KOPT-K1 (cell line): ENCODE measurements around the gene WASF2.
"Not testable (repeated sequence)": the region's sequence is repeated elsewhere in the genome, so short reads cannot be mapped to it uniquely, and the experiment has no call there.

Source experiments
- H3K27ac ChIP-seq: fragments of 200-600 bp; sonication (generic); 2 replicates; pipeline ENCODE4 v1.5.1; 2016; ENCODE audit warnings: antibody characterized with exemption, mild to moderate bottlenecking, low read depth, low read length; ENCODE audit not compliant: poor library complexity, severe bottlenecking
- H3K36me3 ChIP-seq: fragments of 200-600 bp; sonication (generic); 2 replicates; pipeline ENCODE4 v1.5.1; 2017; ENCODE audit warnings: antibody characterized with exemption, mild to moderate bottlenecking, low read length, moderate library complexity; ENCODE audit not compliant: insufficient read depth
- H3K9me3 ChIP-seq: fragments of 200-600 bp; sonication (generic); 2 replicates; pipeline ENCODE4 v1.5.1; 2017; ENCODE audit warnings: antibody characterized with exemption, low read length, mild to moderate bottlenecking; ENCODE audit not compliant: insufficient read depth, poor library complexity, severe bottlenecking

The WASF2 gene

GRCh38 chr1:27489973-27490741 is at the start of gene WASF2:
WASF2 (minus strand) TSS chr1:27490167; CDS start chr1:27428890, 61,277 bp downstream.
- H3K9me3 ChIP-seq = no peaks in the 10 kb centered on the region
- no peaks in the 10 kb centered on the region for H3K36me3 ChIP-seq
- peak within 1 kb of the TSS; percentile 90 for H3K27ac ChIP-seq

- H3K36me3 ChIP-seq = peaks cover 58% of the 10 kb centered on the region
- no peaks in the 10 kb centered on the region for H3K9me3 ChIP-seq
- no peak overlapping the region for H3K27ac ChIP-seq
Measured at GRCh38 chr1:27538793-27539192, 48.8 kb upstream of the WASF2 start.

GRCh38 chr1:27538305-27538676 is 48.3 kb upstream of the WASF2 start:
- H3K9me3 ChIP-seq, H3K27ac ChIP-seq: not testable (repeated sequence)
- H3K36me3 ChIP-seq = peaks cover 60% of the 10 kb centered on the region

- no peak overlapping the region for H3K27ac ChIP-seq
- peaks cover 46% of the 10 kb centered on the region for H3K36me3 ChIP-seq
- no peaks in the 10 kb centered on the region for H3K9me3 ChIP-seq
Measured at GRCh38 chr1:27536767-27537166, 46.8 kb upstream of the WASF2 start.

- no peaks in the 10 kb centered on the region for H3K9me3 ChIP-seq
- H3K27ac ChIP-seq = no peak overlapping the region
- H3K36me3 ChIP-seq = peaks cover 46% of the 10 kb centered on the region
Measured at GRCh38 chr1:27536010-27536757, 46.2 kb upstream of the WASF2 start.

- H3K9me3 ChIP-seq = no peaks in the 10 kb centered on the region
- H3K36me3 ChIP-seq = peaks cover 41% of the 10 kb centered on the region
- no peak overlapping the region for H3K27ac ChIP-seq
Measured at GRCh38 chr1:27535386-27535785, 45.4 kb upstream of the WASF2 start.

GRCh38 chr1:27531959-27532685 is 42.2 kb upstream of the WASF2 start:
- Histone ChIP-seq H3K9me3 (no peaks in the 10 kb centered on the region), H3K36me3 (peaks cover 14% of the 10 kb centered on the region), H3K27ac (peak overlapping the region; percentile 70)

- H3K9me3 ChIP-seq = no peaks in the 10 kb centered on the region
- H3K36me3 ChIP-seq = peaks cover 10% of the 10 kb centered on the region
- H3K27ac ChIP-seq = no peak overlapping the region
Measured at GRCh38 chr1:27530192-27530591, 40.2 kb upstream of the WASF2 start.

GRCh38 chr1:27529704-27530018 is 39.7 kb upstream of the WASF2 start:
- Histone ChIP-seq H3K36me3 (peaks cover 10% of the 10 kb centered on the region), H3K9me3 (no peaks in the 10 kb centered on the region), H3K27ac (no peak overlapping the region)

- H3K36me3 ChIP-seq = peaks cover 7% of the 10 kb centered on the region
- H3K27ac ChIP-seq = no peak overlapping the region
- no peaks in the 10 kb centered on the region for H3K9me3 ChIP-seq
Measured at GRCh38 chr1:27528818-27529703, 39.1 kb upstream of the WASF2 start.

GRCh38 chr1:27527890-27528817 is 38.2 kb upstream of the WASF2 start:
- Histone ChIP-seq H3K9me3 (no peaks in the 10 kb centered on the region), H3K36me3 (no peaks in the 10 kb centered on the region; the same call in 1 of the 2 replicates), H3K27ac (no peak overlapping the region)

- H3K36me3 ChIP-seq = no peaks in the 10 kb centered on the region; the same call in 1 of the 2 replicates
- H3K27ac ChIP-seq = peak overlapping the region; percentile 83
- H3K9me3 ChIP-seq = no peaks in the 10 kb centered on the region
Measured at GRCh38 chr1:27527223-27527889, 37.4 kb upstream of the WASF2 start.

GRCh38 chr1:27526569-27527222 is 36.7 kb upstream of the WASF2 start:
- peak overlapping the region; percentile 83 for H3K27ac ChIP-seq
- H3K36me3 ChIP-seq = no peaks in the 10 kb centered on the region; the same call in 1 of the 2 replicates
- H3K9me3 ChIP-seq = no peaks in the 10 kb centered on the region
